ENCODE results near the gene AP1S1. TPM values are rescaled to one million over a fixed set of nuclear protein-coding genes. Genes with fewer than 3 reads are reported as not detected.

AP1S1 gene
- total and polyA plus RNA-seq, 9 of the 15 experiments (the other 6 are each of a cell fraction or from before 2014, with no cell fraction given), result 4.4 to 149 (median 89.4) TPM

- TF ChIP-seq RREB1 (CRISPR knock-in tag; IDR thresholded peaks at IDR 0.05), result no peak
- TF ChIP-seq HDAC1 (IDR thresholded peaks at IDR 0.05), result peak; percentile 6 to 87; a peak in 2 of 4 replicates
- peak; percentile 53; the same call in 1 of the 2 replicates for TF ChIP-seq DMBX1 (CRISPR knock-in tag; IDR thresholded peaks at IDR 0.05; ENCODE audit: borderline replicate concordance)
- TF ChIP-seq LARP7 (IDR thresholded peaks at IDR 0.05), result 0 out of 2 replicates have a peak, but pooled peaks have one; percentile 12
- TF ChIP-seq ARID3A (IDR thresholded peaks at IDR 0.05; ENCODE audit: borderline replicate concordance, low read depth, low read length), result peak; percentile 75; the same call in 1 of the 2 replicates
- TF ChIP-seq, protein P1, sequence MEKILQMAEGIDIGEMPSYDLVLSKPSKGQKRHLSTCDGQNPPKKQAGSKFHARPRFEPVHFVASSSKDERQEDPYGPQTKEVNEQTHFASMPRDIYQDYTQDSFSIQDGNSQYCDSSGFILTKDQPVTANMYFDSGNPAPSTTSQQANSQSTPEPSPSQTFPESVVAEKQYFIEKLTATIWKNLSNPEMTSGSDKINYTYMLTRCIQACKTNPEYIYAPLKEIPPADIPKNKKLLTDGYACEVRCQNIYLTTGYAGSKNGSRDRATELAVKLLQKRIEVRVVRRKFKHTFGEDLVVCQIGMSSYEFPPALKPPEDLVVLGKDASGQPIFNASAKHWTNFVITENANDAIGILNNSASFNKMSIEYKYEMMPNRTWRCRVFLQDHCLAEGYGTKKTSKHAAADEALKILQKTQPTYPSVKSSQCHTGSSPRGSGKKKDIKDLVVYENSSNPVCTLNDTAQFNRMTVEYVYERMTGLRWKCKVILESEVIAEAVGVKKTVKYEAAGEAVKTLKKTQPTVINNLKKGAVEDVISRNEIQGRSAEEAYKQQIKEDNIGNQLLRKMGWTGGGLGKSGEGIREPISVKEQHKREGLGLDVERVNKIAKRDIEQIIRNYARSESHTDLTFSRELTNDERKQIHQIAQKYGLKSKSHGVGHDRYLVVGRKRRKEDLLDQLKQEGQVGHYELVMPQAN (IDR thresholded peaks at IDR 0.05; ENCODE audit: borderline replicate concordance), result peak; percentile 72; the same call in 1 of the 2 replicates
- TF ChIP-seq CREB3 (tag; conservative IDR thresholded peaks at IDR 0.05; ENCODE audit: low read depth), result no peak
- TF ChIP-seq, protein P2, sequence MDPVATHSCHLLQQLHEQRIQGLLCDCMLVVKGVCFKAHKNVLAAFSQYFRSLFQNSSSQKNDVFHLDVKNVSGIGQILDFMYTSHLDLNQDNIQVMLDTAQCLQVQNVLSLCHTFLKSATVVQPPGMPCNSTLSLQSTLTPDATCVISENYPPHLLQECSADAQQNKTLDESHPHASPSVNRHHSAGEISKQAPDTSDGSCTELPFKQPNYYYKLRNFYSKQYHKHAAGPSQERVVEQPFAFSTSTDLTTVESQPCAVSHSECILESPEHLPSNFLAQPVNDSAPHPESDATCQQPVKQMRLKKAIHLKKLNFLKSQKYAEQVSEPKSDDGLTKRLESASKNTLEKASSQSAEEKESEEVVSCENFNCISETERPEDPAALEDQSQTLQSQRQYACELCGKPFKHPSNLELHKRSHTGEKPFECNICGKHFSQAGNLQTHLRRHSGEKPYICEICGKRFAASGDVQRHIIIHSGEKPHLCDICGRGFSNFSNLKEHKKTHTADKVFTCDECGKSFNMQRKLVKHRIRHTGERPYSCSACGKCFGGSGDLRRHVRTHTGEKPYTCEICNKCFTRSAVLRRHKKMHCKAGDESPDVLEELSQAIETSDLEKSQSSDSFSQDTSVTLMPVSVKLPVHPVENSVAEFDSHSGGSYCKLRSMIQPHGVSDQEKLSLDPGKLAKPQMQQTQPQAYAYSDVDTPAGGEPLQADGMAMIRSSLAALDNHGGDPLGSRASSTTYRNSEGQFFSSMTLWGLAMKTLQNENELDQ (CRISPR knock-in tag; IDR thresholded peaks at IDR 0.05; ENCODE audit: borderline replicate concordance), result no peak
- TF ChIP-seq NCOA4 (IDR thresholded peaks at IDR 0.05; ENCODE audit: partially characterized antibody), result no peak
- no peak for TF ChIP-seq ZNF3 (CRISPR knock-in tag; IDR thresholded peaks at IDR 0.05)
- no peak for TF ChIP-seq ZNF707 (CRISPR knock-in tag; conservative IDR thresholded peaks at IDR 0.05)
- TF ChIP-seq TARDBP (IDR thresholded peaks at IDR 0.05), result peak; percentile 70; the same call in 1 of the 2 replicates
- TF ChIP-seq ILK (tag; IDR thresholded peaks at IDR 0.05; ENCODE audit: borderline replicate concordance, low read depth), result no peak
Observed at GRCh38 chr7:101138213-101138870, 15.9 kb upstream of the AP1S1 start (continued).
